Natural killer cell (primary cell): ENCODE measurements around the gene YWHAE. TPM values are rescaled to one million over a fixed set of nuclear protein-coding genes. Genes with fewer than 3 reads are reported as not detected.
"Not testable (repeated sequence)": the region's sequence is repeated elsewhere in the genome, so short reads cannot be mapped to it uniquely, and the experiment has no call there.

ENCODE experiments used
- ATAC-seq, 3 donors: fragments of 150-1000 bp in 2 of 3; fragments of 200-7000 bp in 1 of 3; cut with Tn5 transposase; 1 replicate in 1 of 3; 2 replicates in 2 of 3; pipeline ENCODE4 v1.10.0; 2021; ENCODE audit warnings: mild to moderate bottlenecking in 2 of 3, moderate library complexity in 2 of 3
- DNase-seq, 2 donors: peaks; one replicate each; pipeline versions ENCODE4 v3.0.0 to v3.0.0-alpha.2; 2013 to 2021; ENCODE audit warnings: mixed read lengths in 1 of 2
- H3K27ac ChIP-seq: one replicate; pipeline ENCODE4 v1.5.1; 2013; ENCODE audit warnings: mild to moderate bottlenecking, low read length
- H3K27me3 ChIP-seq: one replicate; pipeline ENCODE4 v1.6.1; 2013; ENCODE audit warnings: low read length; ENCODE audit not compliant: control insufficient read depth, insufficient read depth
- H3K36me3 ChIP-seq: one replicate; pipeline ENCODE4 v1.6.1; 2013; ENCODE audit warnings: low read length; ENCODE audit not compliant: control insufficient read depth, insufficient read depth
- H3K4me1 ChIP-seq: one replicate; pipeline ENCODE4 v1.6.1; 2013; ENCODE audit warnings: low read length; ENCODE audit not compliant: control insufficient read depth, insufficient read depth
- H3K4me3 ChIP-seq: one replicate; pipeline ENCODE4 v1.5.1; 2013; ENCODE audit warnings: low read length
- H3K9me3 ChIP-seq: one replicate; pipeline ENCODE4 v1.6.1; 2013; ENCODE audit warnings: low read length; ENCODE audit not compliant: control insufficient read depth, insufficient read depth
- H3K27ac Mint-ChIP-seq, 2 donors: one replicate each; pipeline ENCODE4 v1.8.0; 2022; ENCODE audit warnings: mild to moderate bottlenecking in 2 of 2, mixed read lengths in 2 of 2, moderate library complexity in 1 of 2
- H3K27me3 Mint-ChIP-seq, 2 donors: one replicate each; pipeline ENCODE4 v1.8.0; 2022; ENCODE audit warnings: low read depth in 2 of 2, mixed read lengths in 2 of 2
- H3K36me3 Mint-ChIP-seq: one replicate; pipeline ENCODE4 v1.8.0; 2022; ENCODE audit warnings: mixed read lengths
- H3K4me1 Mint-ChIP-seq, 2 donors: one replicate each; pipeline ENCODE4 v1.8.0; 2022; ENCODE audit warnings: mixed read lengths in 2 of 2
- H3K4me3 Mint-ChIP-seq: one replicate; pipeline ENCODE4 v1.8.0; 2022; ENCODE audit warnings: mild to moderate bottlenecking, moderate library complexity, mixed read lengths
- H3K9me3 Mint-ChIP-seq, 2 donors: one replicate each; pipeline ENCODE4 v1.8.0; 2022; ENCODE audit warnings: mixed read lengths in 2 of 2
- CTCF ChIP-seq: fragments of 200-600 bp; IDR thresholded peaks from one replicate; pipeline ENCODE4 v1.8.0; 2022; ENCODE audit warnings: antibody characterized with exemption
- WGBS: methylation state at CpG from one replicate; pipeline ENCODE4 v1.1.7; 2013; ENCODE audit warnings: missing lambda C conversion rate; ENCODE audit not compliant: insufficient coverage; 5-methylcytosine and 5-hydroxymethylcytosine counted together
- intact Hi-C: fragments of 100-400 bp; cut with micrococcal nuclease; formaldehyde crosslinking; loops from one replicate; pipeline ENCODE4 v1.14.2; 2022
- total RNA-seq, 4 donors: library from RNA; stranded (reverse); fragments of 120-200 nt in 1 of 4; gene quantifications; one replicate each; pipeline versions ENCODE4 v1.2.3 to v1.2.4, GENCODE V29; 2013 to 2022

Gene YWHAE
- total RNA-seq, 3 donors from 2014 or later (not counting 1 experiment from before 2014, with no cell fraction given), result 116 to 134 (median 132) TPM

GRCh38 chr17:1379208-1379929, 20.7 kb downstream of the YWHAE start:
- Mint-ChIP-seq H3K4me3 (peak overlapping the region; percentile 38), H3K36me3 (no peaks in the 10 kb centered on the region), H3K4me1 (peaks cover 64 to 69% of the 10 kb centered on the region in 2 donors), H3K9me3 (no peaks in the 10 kb centered on the region), H3K27ac (peak overlapping the region; percentile 34 to 67), H3K27me3 (no peaks in the 10 kb centered on the region)
- intact Hi-C loops, result no loop called here
- H3K9me3 ChIP-seq, result no peaks in the 10 kb centered on the region
- no peak overlapping the region for H3K4me3 ChIP-seq
- H3K27ac ChIP-seq, result no peak overlapping the region
- no peaks in the 10 kb centered on the region for H3K27me3 ChIP-seq
- peaks cover 75% of the 10 kb centered on the region for H3K4me1 ChIP-seq
- ATAC-seq (no peak), DNase-seq (no peak)
- peaks cover 4% of the 10 kb centered on the region for H3K36me3 ChIP-seq
- WGBS, result 73% methylated on average over 8 of the region's 11 CpGs
- no peak for TF ChIP-seq CTCF

GRCh38 chr17:1378476-1378860, 21.6 kb downstream of the YWHAE start:
- ATAC-seq, H3K27me3 ChIP-seq, H3K27ac ChIP-seq, H3K36me3 Mint-ChIP-seq, H3K9me3 Mint-ChIP-seq, H3K9me3 ChIP-seq, H3K4me3 ChIP-seq, H3K36me3 ChIP-seq, intact Hi-C loops, DNase-seq, H3K27me3 Mint-ChIP-seq: not testable (repeated sequence)
- peaks cover 76% of the 10 kb centered on the region for H3K4me1 ChIP-seq
- peak overlapping the region; percentile 29 for H3K4me3 Mint-ChIP-seq
- peak overlapping the region; percentile 34 to 67 for H3K27ac Mint-ChIP-seq
- 86% methylated on average over 10 of the region's 10 CpGs for WGBS
- peaks cover 71 to 74% of the 10 kb centered on the region in 2 donors for H3K4me1 Mint-ChIP-seq

- peak overlapping the region; percentile 47 to 80 for H3K27ac Mint-ChIP-seq
- intact Hi-C loops, result loop anchor here (2.0 kb wide), 1 partner anchor 13 kb away; no protein-coding TSS in a partner anchor
- H3K4me3 Mint-ChIP-seq, result peak overlapping the region; percentile 36
- no peaks in the 10 kb centered on the region for H3K27me3 Mint-ChIP-seq
- TF ChIP-seq CTCF, result no peak
- Histone ChIP-seq H3K36me3 (peaks cover 6% of the 10 kb centered on the region), H3K9me3 (no peaks in the 10 kb centered on the region), H3K4me1 (peaks cover 75% of the 10 kb centered on the region), H3K27ac (no peak overlapping the region), H3K4me3 (no peak overlapping the region), H3K27me3 (no peaks in the 10 kb centered on the region)
- DNase-seq (peak in 1 of 2 donors; percentile 40), ATAC-seq (no peak)
- peaks cover 81 to 84% of the 10 kb centered on the region in 2 donors for H3K4me1 Mint-ChIP-seq
- H3K36me3 Mint-ChIP-seq, result no peaks in the 10 kb centered on the region
- no peaks in the 10 kb centered on the region for H3K9me3 Mint-ChIP-seq
- WGBS, result 58% methylated on average over 3 of the region's 3 CpGs
Observed at GRCh38 chr17:1377334-1377733, 22.7 kb downstream of the YWHAE start.

- peak overlapping the region; percentile 47 to 80 for H3K27ac Mint-ChIP-seq
- intact Hi-C loops, result loop anchor here (2.0 kb wide), 1 partner anchor 15 kb away; no protein-coding TSS in a partner anchor
- H3K36me3 Mint-ChIP-seq, result no peaks in the 10 kb centered on the region
- DNase-seq (no peak), ATAC-seq (peak in 2 of 3 donors; percentile 5 to 16)
- Histone ChIP-seq H3K27ac (no peak overlapping the region), H3K27me3 (no peaks in the 10 kb centered on the region), H3K4me3 (no peak overlapping the region), H3K9me3 (no peaks in the 10 kb centered on the region), H3K4me1 (peaks cover 69% of the 10 kb centered on the region), H3K36me3 (peaks cover 10% of the 10 kb centered on the region)
- H3K9me3 Mint-ChIP-seq, result no peaks in the 10 kb centered on the region
- H3K27me3 Mint-ChIP-seq, result no peaks in the 10 kb centered on the region
- peaks cover 80 to 84% of the 10 kb centered on the region in 2 donors for H3K4me1 Mint-ChIP-seq
- no peak for TF ChIP-seq CTCF
- WGBS, result 30% methylated on average over 5 of the region's 5 CpGs
- peak overlapping the region; percentile 17 for H3K4me3 Mint-ChIP-seq
Observed at GRCh38 chr17:1376061-1376460, 24.0 kb downstream of the YWHAE start.
